Upper lobe of left lung (tissue), 4 donors: ENCODE measurements around the gene TAAR2.

Experiments used
- POLR2A ChIP-seq, 4 donors: fragments of 450-650 bp; IDR thresholded peaks; one replicate each; pipeline ENCODE4 v1.5.1; 2016 to 2017; ENCODE audit warnings: antibody characterized with exemption in 4 of 4, mild to moderate bottlenecking in 2 of 4
- POLR2AphosphoS5 ChIP-seq, 2 donors: sonication (generic); formaldehyde crosslinking; IDR thresholded peaks; one replicate each; pipeline ENCODE4 v1.5.1; 2017; ENCODE audit warnings: antibody characterized with exemption in 2 of 2
- TF ChIP-seq, protein P1 (sequence below), 6 experiments: fragments of 450-650 bp in 4 of 6; fragments of 200-600 bp in 2 of 6; sonication (generic) in 2 of 6; IDR thresholded peaks; one replicate each; pipeline ENCODE4 v1.5.1; 2016 to 2019; ENCODE audit warnings: antibody characterized with exemption in 6 of 6

- TF ChIP-seq, protein P1, sequence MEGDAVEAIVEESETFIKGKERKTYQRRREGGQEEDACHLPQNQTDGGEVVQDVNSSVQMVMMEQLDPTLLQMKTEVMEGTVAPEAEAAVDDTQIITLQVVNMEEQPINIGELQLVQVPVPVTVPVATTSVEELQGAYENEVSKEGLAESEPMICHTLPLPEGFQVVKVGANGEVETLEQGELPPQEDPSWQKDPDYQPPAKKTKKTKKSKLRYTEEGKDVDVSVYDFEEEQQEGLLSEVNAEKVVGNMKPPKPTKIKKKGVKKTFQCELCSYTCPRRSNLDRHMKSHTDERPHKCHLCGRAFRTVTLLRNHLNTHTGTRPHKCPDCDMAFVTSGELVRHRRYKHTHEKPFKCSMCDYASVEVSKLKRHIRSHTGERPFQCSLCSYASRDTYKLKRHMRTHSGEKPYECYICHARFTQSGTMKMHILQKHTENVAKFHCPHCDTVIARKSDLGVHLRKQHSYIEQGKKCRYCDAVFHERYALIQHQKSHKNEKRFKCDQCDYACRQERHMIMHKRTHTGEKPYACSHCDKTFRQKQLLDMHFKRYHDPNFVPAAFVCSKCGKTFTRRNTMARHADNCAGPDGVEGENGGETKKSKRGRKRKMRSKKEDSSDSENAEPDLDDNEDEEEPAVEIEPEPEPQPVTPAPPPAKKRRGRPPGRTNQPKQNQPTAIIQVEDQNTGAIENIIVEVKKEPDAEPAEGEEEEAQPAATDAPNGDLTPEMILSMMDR (IDR thresholded peaks at IDR 0.05), result no peak
- TF ChIP-seq POLR2AphosphoS5 (IDR thresholded peaks at IDR 0.05), result no peak
- no peak for TF ChIP-seq POLR2A (IDR thresholded peaks at IDR 0.05)
Observed at GRCh38 chr6:132596201-132596600, 27.9 kb downstream of the TAAR2 start.
